H7 (cell line): ENCODE measurements around the gene TNC. TPM values are rescaled to one million over a fixed set of nuclear protein-coding genes. Genes with fewer than 3 reads are reported as not detected.
A peak's percentile ranks its signal among the peaks of the same experiment; 100 is the strongest.

Source experiments
- DNase-seq: peaks from one replicate; pipeline ENCODE4 v3.0.0; 2012
- H3K27me3 ChIP-seq: 2 replicates; pipeline ENCODE4 v1.6.0; 2011; ENCODE audit warnings: mild to moderate bottlenecking, low read length; ENCODE audit not compliant: control insufficient read depth, insufficient read depth
- H3K36me3 ChIP-seq: replicated peaks from 2 replicates; pipeline ENCODE4 v1.5.1; 2011; ENCODE audit warnings: low read length; ENCODE audit not compliant: control insufficient read depth, insufficient read depth
- H3K4me3 ChIP-seq: 2 replicates; pipeline ENCODE4 v1.5.1; 2011; ENCODE audit warnings: low read depth, mild to moderate bottlenecking, control low read depth, low read length, moderate library complexity; ENCODE audit not compliant: insufficient read depth
- total RNA-seq: library from RNA; depleted of rRNA; stranded (reverse); fragments of >200 nt; shearing (Covaris generic); gene quantifications from 2 replicates; pipeline ENCODE4 v1.2.3, GENCODE V29; 2014; rRNA removed

Gene TNC
- total RNA-seq, result 69.1 and 81.9 TPM in 2 replicates

DNA sequence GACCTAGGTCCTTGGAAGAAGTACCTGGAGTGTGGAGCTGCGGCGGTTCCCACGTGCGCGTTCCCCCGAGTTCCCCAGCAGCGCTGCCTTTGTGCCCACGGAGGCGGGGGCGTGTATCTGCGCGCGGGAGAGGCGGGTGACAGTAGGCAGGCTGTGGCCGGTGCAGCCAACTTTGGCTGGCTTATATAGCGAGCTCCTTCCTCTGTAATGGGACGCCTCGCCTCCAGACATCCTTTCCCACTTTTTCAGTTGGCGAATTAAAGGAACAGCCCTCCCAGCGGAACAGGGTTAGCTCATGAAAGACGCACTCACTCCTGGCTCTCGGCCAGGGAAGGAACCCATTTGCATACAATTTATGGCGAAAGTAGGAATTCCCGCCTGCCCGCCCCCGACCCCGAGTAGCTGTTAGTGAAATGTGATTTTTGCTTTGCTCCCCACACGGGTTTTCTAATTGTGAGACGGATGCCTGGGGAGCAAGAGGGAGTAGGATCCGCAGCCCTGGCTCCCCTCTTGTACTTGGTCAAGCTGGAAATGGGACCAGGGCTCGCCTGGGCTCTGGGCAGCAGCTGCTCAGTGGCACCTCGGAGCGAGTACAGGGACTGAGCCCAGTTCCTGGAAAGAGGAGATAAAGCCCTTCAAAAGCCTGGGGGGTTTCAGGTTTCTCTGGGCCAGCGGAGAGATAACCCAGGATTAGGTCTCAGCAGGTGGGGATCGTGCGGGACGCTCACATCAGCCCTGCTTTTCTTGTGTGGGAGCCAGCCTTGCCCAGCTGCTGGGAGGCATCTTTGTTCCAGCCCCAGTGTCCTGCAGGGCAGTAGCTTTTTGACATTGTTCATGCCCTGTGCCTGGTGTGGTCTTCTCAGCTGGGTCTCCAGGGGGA lies at the start of gene TNC:
TNC (minus strand) TSS at position 159 of the 880 bp plus-strand sequence. CDS start 27,139 bp downstream, outside the sequence.
- Histone ChIP-seq H3K4me3 (peak within 1 kb of the TSS; percentile 33), H3K27me3 (peaks cover 16% of the 10 kb centered on the region), H3K36me3 (no peaks in the 10 kb centered on the region)
- peak; percentile 73 for DNase-seq

DNA sequence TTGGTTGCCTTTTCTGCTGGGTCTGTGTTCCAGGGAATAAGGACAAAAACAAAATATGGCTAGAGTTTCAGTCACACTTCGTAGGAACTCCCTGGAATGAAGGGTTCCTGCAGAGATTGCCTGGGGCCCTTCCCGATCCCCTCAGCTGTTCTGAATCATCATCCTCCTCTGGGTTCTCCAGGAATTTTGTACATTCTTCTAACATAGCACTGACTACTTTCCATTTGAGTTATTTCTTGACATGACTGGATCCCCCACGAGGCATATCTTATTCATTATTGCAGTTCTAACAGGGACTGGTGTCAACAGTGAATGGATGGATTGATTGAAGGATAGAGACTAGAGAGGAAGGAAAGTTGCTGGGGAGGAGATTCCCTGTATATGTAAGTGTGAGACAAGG lies 49.2 kb upstream of the TNC start:
- Histone ChIP-seq H3K36me3 (no peaks in the 10 kb centered on the region), H3K27me3 (no peaks in the 10 kb centered on the region), H3K4me3 (no peak overlapping the region)
- no peak for DNase-seq

DNA sequence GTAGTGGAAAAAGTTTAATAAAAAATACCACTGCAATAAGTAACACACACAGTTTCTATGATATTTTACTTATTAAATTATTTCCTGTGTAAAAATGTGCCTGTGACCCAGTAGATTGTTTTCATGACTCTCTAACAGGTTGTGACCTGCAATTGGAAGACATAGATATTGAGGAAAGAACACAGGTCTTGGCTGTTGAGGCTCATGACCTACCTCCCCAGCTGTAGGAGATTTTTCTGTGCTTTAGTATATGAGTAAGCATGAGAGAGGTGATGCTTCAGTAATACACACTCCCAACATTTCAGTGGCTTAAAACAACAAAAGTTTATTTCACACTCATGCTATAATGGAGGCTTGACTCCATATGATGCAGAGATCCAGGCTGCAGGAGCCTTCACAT lies 47.3 kb upstream of the TNC start:
- Histone ChIP-seq H3K27me3 (no peaks in the 10 kb centered on the region), H3K4me3 (no peak overlapping the region)

DNA sequence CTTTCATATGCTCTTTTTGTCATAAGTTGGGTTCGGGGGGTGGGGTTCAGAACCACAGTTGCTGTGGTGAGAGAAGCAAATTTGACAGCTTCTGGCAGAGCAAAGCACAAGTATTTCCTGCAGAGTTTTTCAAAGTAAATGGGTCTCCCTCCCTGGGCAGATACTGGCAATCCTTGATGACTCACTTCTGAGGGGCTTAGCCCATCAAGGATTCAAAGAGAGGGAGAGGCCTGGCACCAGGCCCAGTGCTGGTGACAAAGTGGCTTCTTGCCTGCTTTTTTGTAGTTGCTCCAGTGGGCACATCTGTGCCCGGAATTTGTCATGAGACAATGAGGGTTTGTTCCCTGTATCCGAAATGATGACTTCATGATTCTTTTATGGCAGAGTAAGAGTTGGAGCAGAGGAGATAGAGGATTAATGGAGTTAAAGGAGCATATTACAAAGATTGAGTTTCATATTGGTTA lies 46.6 kb upstream of the TNC start:
- H3K27me3 ChIP-seq, result no peaks in the 10 kb centered on the region
- DNase-seq, result peak; percentile 30
- no peaks in the 10 kb centered on the region for H3K36me3 ChIP-seq
- no peak overlapping the region for H3K4me3 ChIP-seq

More for the DNA sequence above, 47.3 kb upstream of the TNC start:
- no peak for DNase-seq
- no peaks in the 10 kb centered on the region for H3K36me3 ChIP-seq

DNA sequence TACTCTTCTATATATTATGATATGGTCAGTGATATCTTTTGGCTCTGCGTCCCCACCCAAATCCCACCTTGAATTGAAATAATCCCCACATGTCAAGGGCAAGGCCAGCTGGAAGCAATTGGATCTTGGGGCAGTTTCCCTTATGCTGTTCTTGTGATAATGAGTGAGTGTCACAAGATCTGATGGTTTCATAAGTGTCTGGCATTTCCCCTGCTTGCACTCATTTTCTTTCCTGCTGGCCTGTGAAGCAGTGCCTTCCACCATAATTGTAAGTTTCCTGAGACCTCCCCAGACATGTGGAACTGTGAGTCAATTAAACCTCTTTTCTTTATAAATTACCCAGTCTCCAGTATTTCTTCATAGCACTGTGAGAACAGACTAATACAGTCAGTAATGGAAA lies 45.0 kb upstream of the TNC start:
- Histone ChIP-seq H3K27me3 (no peaks in the 10 kb centered on the region), H3K4me3 (no peak overlapping the region), H3K36me3 (no peaks in the 10 kb centered on the region)
- DNase-seq, result no peak

DNA sequence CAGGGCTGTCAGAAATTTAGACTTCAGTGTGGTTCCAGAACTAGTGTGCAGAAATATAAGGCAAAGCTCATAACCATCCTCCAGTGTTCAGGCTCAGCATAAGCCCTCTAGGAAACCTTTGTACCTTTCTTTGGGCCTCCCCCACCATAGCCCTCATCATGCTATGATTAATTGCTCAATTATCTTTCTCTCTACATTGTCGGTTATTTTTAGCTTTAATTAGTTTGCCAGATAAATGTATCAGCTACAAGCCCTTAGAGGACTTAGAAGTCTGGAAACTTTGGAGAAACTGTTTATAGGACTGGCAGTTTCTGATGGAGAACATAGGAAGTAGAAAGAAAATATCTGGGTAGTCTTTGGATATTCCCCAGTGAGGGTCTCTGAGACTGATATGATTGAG lies 43.5 kb upstream of the TNC start:
- Histone ChIP-seq H3K4me3 (no peak overlapping the region), H3K36me3 (no peaks in the 10 kb centered on the region), H3K27me3 (no peaks in the 10 kb centered on the region)
- no peak for DNase-seq

DNA sequence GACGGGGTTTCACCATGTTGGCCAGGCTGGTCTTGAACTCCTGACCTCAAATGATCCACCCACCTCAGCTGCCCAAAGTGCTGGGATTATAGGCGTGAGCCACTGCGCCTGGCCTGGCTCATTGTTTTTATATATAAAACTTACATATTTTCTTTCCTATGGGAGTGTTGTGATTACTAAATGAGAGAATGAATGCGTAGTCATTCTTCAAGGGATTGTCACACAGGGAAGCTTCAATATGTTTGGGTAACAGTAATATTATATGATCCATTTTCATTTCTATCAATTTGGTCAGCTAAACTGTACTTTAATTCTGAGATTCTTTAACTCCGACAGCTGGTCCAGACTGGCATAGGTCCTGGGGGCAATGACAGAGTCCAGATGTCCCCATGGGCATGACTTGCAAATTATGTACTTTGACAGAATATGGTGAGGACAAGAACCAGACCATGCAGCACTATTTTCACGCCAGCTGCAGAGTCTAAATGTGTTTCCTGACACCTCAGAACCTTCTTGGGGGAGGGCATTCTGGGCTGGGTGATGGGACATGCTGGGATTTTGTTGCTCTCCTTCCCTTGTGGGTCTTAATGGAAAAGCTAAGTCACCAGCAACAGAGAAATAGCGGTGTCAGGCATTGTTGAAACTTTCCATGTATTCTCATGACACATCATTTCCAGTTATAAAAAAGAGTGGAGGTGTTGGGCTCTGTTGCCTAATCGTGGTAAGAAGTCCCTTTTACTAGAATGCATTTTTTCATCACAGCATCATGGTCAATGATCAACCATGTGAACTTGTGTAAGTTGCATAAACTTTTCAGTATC lies 40.9 kb upstream of the TNC start:
- no peaks in the 10 kb centered on the region for H3K36me3 ChIP-seq
- no peak overlapping the region for H3K4me3 ChIP-seq
- DNase-seq, result no peak
- no peaks in the 10 kb centered on the region for H3K27me3 ChIP-seq

DNA sequence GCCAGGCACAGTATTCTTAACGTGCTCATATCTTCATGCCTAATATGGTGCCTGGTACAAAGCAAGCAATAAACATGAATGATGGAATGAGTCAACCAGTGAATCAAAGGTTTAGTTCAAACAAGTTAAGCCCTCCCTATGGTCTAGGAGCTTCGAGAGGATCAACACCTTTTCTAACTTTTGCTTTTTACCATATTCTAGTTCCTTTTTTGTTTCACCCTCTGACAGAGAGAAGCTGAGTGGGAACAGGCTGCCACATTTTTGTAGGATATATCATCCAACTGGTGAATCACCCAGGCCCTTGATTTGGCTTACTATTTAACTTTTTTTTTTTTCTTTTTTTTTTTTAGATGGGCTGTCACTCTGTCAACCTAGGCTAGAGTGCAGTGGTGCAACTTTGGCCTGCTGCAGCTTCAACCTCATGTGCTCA lies 39.3 kb upstream of the TNC start:
- Histone ChIP-seq H3K4me3 (no peak overlapping the region), H3K27me3 (no peaks in the 10 kb centered on the region), H3K36me3 (no peaks in the 10 kb centered on the region)
- DNase-seq, result no peak

DNA sequence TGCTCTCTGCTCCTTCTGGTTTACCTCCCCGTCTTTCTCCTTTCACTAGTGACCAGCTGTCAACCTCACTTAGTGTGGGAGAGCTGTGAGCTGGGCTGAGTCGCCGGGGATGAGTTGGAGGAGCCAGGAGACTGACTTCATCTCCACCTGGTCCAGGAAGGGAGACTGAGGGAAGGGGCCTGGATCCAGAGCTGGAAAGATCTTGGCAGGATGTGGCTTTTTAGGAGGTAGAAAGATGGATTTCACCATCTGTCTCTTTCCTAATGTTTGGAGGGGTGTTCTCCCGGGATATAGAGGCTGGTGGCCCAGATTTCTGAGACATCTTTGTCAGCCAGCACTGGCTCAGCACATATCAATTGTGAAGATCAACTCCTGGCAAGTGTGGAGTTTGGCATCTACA lies 37.1 kb upstream of the TNC start:
- no peak for DNase-seq
- Histone ChIP-seq H3K4me3 (no peak overlapping the region), H3K27me3 (no peaks in the 10 kb centered on the region), H3K36me3 (no peaks in the 10 kb centered on the region)

DNA sequence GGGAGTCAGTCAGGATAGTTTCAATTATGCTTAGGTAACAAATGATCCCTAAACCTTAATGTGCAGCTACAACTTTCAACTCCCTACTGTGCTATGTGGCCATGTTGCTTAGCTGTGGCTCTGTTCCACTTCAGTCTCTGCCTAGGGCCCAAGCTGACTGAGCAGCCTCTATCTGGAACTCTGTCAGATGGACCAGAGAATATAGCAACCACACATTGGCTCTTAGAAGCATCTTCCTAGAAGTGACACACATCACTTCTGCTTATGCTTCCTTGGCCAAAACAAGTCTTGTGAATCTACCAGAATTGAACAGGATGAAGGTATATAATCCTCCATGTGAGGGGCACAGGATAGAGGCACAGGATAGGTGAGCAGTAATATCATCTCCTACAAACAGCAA lies 36.7 kb upstream of the TNC start:
- Histone ChIP-seq H3K36me3 (no peaks in the 10 kb centered on the region), H3K27me3 (no peaks in the 10 kb centered on the region), H3K4me3 (no peak overlapping the region)
- no peak for DNase-seq

DNA sequence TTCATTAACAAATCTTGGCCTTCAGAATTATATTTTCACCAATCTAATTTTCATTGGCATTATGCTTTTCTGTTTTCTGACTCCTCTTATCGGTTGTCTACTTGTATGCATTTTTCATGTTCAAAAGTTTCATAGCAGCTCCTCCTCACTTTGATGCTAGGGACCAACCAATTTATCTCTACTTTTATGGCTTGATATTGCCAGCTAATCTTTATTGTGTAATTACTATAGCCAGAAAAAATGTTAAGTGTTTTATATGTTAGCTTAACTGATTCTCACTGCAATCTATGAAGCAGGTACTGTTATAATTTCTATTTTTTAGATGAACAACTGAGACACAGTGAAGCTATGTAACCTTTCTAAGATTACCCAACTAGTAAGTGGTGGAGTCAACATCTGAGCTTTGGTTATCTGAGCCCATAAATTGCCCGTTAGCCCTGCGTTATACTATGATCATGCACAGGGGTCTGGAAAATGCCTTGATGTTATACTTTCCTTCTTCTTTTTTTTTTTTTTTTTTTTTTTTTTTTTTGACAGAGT lies 34.4 kb upstream of the TNC start:
- no peak for DNase-seq
- H3K27me3 ChIP-seq, result no peaks in the 10 kb centered on the region
- H3K4me3 ChIP-seq, result no peak overlapping the region

DNA sequence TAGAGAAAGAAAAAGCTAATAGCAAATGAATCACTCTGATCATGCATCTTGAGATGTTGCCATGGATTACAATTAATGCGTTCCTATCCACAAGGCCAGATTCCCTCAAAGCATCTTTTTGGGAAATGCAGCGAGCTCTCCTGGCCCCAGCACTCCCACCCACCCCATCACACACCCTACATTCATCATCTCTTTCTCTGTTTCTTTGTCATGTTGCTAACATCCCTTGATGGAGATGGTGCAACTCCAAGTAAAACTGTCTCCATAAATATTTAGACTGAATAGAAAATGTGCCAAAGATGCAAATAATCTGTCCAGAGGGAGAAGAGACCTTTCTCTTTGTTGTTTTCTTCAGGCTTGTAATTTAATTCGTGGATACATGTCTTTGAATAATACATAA lies 30.8 kb upstream of the TNC start:
- Histone ChIP-seq H3K4me3 (no peak overlapping the region), H3K36me3 (no peaks in the 10 kb centered on the region), H3K27me3 (no peaks in the 10 kb centered on the region)
- DNase-seq, result no peak

More for the DNA sequence above, 34.4 kb upstream of the TNC start:
- no peaks in the 10 kb centered on the region for H3K36me3 ChIP-seq

DNA sequence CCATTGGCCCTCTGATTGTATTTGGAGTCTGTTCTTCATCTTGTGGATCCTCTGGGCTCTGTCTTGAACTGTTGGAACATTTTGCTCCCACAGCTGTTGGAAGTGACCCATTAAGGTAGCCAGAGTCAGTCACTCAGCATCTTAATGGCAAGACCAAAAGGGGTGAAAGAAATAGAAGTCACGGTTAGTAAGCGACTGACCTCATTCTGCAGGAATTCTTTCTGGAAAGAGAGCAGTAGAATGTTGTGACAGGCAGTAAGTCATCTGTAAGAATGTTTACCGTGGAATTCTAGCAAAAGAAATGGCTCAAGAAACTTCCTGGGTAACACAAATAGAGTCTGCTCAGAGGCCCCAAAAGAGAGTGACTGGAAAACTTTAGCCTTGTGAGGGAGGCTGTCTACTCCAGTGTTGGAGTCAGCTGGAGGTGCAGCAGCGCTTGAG lies 28.6 kb upstream of the TNC start:
- Histone ChIP-seq H3K4me3 (no peak overlapping the region), H3K36me3 (no peaks in the 10 kb centered on the region), H3K27me3 (no peaks in the 10 kb centered on the region)
- no peak for DNase-seq

DNA sequence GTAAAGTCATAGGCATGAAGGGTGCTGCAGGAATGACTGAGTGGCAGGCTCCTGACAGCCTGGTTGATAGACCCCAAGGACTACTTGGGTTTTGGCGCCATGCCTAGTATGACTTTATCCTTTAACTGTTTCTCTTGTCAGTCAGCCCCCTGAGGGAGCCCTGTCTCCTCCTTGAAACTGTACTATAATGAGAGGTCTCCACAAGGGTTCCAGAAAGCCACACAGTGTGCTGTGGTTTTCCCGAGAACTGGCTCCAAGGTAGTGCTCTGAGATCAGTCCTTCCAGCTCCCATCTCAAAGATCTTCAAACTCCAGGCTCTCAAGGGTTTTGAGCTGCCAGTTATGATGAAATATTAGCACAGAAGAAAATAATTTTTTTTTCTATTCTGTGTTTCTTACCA lies 26.7 kb upstream of the TNC start:
- no peak for DNase-seq
- Histone ChIP-seq H3K27me3 (no peaks in the 10 kb centered on the region), H3K4me3 (no peak overlapping the region), H3K36me3 (no peaks in the 10 kb centered on the region)
